Right lobe of liver (tissue), 6 donors: ENCODE data around the gene GPC2. TPM values are rescaled to one million over a fixed set of nuclear protein-coding genes. Genes with fewer than 3 reads are reported as not detected.
A peak's percentile ranks its signal among the peaks of the same experiment; 100 is the strongest.

Experiments
- ATAC-seq, 4 donors: fragments of 200-7000 bp; cut with Tn5 transposase; one replicate each; pipeline ENCODE4 v1.9.1; 2020; ENCODE audit warnings: mild to moderate bottlenecking in 4 of 4, moderate library complexity in 4 of 4
- DNase-seq, 3 donors: peaks; one replicate each; pipeline ENCODE4 v3.0.0-alpha.2; 2020
- H3K27ac ChIP-seq, 3 donors: fragments of 200-600 bp; one replicate each; pipeline ENCODE4 v1.8.0; 2022
- H3K27me3 ChIP-seq, 2 donors: fragments of 200-600 bp; one replicate each; pipeline ENCODE4 v1.8.0; 2022
- H3K36me3 ChIP-seq, 4 donors: fragments of 200-600 bp; sonication (generic) in 1 of 4; one replicate each; pipeline versions ENCODE4 v1.5.1 to v1.8.0; 2017 to 2022; ENCODE audit warnings: control low read depth in 1 of 4
- H3K4me1 ChIP-seq, 4 donors: fragments of 200-600 bp; sonication (generic) in 1 of 4; one replicate each; pipeline versions ENCODE4 v1.5.1 to v1.8.0; 2017 to 2022; ENCODE audit warnings: control low read depth in 1 of 4
- H3K4me3 ChIP-seq, 3 donors: fragments of 200-600 bp; one replicate each; pipeline ENCODE4 v1.8.0; 2022
- H3K9me3 ChIP-seq, 4 donors: fragments of 200-600 bp; sonication (generic) in 1 of 4; one replicate each; pipeline versions ENCODE4 v1.5.1 to v1.8.0; 2017 to 2022; ENCODE audit warnings: control low read depth in 1 of 4
- CTCF ChIP-seq, 4 donors: fragments of 200-600 bp in 3 of 4; fragments of 450-650 bp in 1 of 4; IDR thresholded peaks; one replicate each; pipeline versions ENCODE4 v1.5.1 to v1.8.0; 2016 to 2022; ENCODE audit warnings: antibody characterized with exemption in 4 of 4, mild to moderate bottlenecking in 2 of 4
- POLR2A ChIP-seq: fragments of 450-650 bp; IDR thresholded peaks from one replicate; pipeline ENCODE4 v1.6.1; 2017; ENCODE audit warnings: antibody characterized with exemption, mild to moderate bottlenecking
- WGBS: methylation state at CpG from one replicate; pipeline ENCODE4 v1.1.6; 2018; ENCODE audit warnings: low coverage, low lambda C conversion rate; ENCODE audit not compliant: insufficient coverage; ENCODE audit errors: missing lambda C conversion rate; 5-methylcytosine and 5-hydroxymethylcytosine counted together
- intact Hi-C, 2 donors: fragments of 100-400 bp; cut with DNase I; formaldehyde crosslinking; loops; one replicate each; pipeline versions ENCODE4 v1.11.2 to v1.14.1; 2022
- total RNA-seq, 6 experiments: library from RNA; depleted of rRNA in 2 of 6; stranded (reverse); fragments of >200 nt in 2 of 6; fragmentation: NEBNext Ultra II Directional in 3 of 6; extraction: Animal tissue kit (Norgen Biotek cat#: 25700) in 3 of 6; gene quantifications; one replicate each; pipeline versions ENCODE4 v1.1.0 to v1.2.4, GENCODE V29; 2016 to 2023
- donor health status: DM: no; HTN: yes; CAD: no.
- donor health status: DM: no; HTN: no; CAD: no.
- donor health status: DM: no; HTN: no; CAD: no.
- donor health status: DM: no; HTN: yes; CAD: no.
- donor health status: DM: no; HTN: yes; CAD: no.

The GPC2 gene
- total RNA-seq, 6 experiments from 2014 or later, result 0.35 to 0.40 TPM; not detected in 4

GRCh38 chr7:100163006-100163531 is 14.1 kb downstream of the GPC2 start:
- DNase-seq, result no peak
- no peak overlapping the region for H3K27ac ChIP-seq

GRCh38 chr7:100160067-100160466 is 17.1 kb downstream of the GPC2 start:
- WGBS, result 91% methylated on average over 7 of the region's 18 CpGs
- H3K36me3 ChIP-seq, result peaks cover 0 to 12% (median 4%) of the 10 kb centered on the region in 4 donors
- no peak overlapping the region for H3K27ac ChIP-seq
- H3K9me3 ChIP-seq, result no peaks in the 10 kb centered on the region
- intact Hi-C loops, result no loop called here
- peaks cover 0 to 6% (median 0%) of the 10 kb centered on the region in 4 donors for H3K4me1 ChIP-seq
- TF ChIP-seq CTCF (IDR thresholded peaks at IDR 0.05), result no peak
- TF ChIP-seq POLR2A, result no peak
- no peak overlapping the region for H3K4me3 ChIP-seq
- H3K27me3 ChIP-seq, result no peaks in the 10 kb centered on the region
- no peak for ATAC-seq
- no peak for DNase-seq

More at GRCh38 chr7:100163006-100163531, 14.1 kb downstream of the GPC2 start:
- no peaks in the 10 kb centered on the region for H3K27me3 ChIP-seq
- ATAC-seq, result no peak
- no peak overlapping the region for H3K4me3 ChIP-seq
- TF ChIP-seq POLR2A (no peak), CTCF (IDR thresholded peaks at IDR 0.05) (no peak)
- no peaks in the 10 kb centered on the region for H3K36me3 ChIP-seq
- 56% methylated on average over 5 of the region's 6 CpGs for WGBS
- intact Hi-C loops, result no loop called here
- no peaks in the 10 kb centered on the region for H3K9me3 ChIP-seq
- H3K4me1 ChIP-seq, result no peaks in the 10 kb centered on the region

- peaks cover 0 to 12% (median 4%) of the 10 kb centered on the region in 4 donors for H3K36me3 ChIP-seq
- intact Hi-C loops, result no loop called here
- H3K27ac ChIP-seq, result peak overlapping the region in 2 of 3 donors; percentile 60 to 78
- no peaks in the 10 kb centered on the region for H3K27me3 ChIP-seq
- no peak for ATAC-seq
- WGBS, result 37% methylated on average over 5 of the region's 7 CpGs
- peaks cover 0 to 11% (median 0%) of the 10 kb centered on the region in 4 donors for H3K4me1 ChIP-seq
- TF ChIP-seq POLR2A, result no peak
- no peak for TF ChIP-seq CTCF (IDR thresholded peaks at IDR 0.05)
- H3K4me3 ChIP-seq, result peak overlapping the region; percentile 96 to 97 (median 97)
- DNase-seq, result no peak
- no peaks in the 10 kb centered on the region for H3K9me3 ChIP-seq
Measured at GRCh38 chr7:100159099-100159623, 18.0 kb downstream of the GPC2 start.

GRCh38 chr7:100158229-100159098 is 18.7 kb downstream of the GPC2 start, which contains the start of gene TRAPPC14:
TSS of gene TRAPPC14 (minus strand) at chr7:100158723. CDS start at chr7:100158499, 224 bp downstream.
- H3K36me3 ChIP-seq, result peaks cover 0 to 18% (median 4%) of the 10 kb centered on the region in 4 donors
- no peaks in the 10 kb centered on the region for H3K9me3 ChIP-seq
- peak within 1 kb of the TSS; percentile 60 to 78 (median 70) for H3K27ac ChIP-seq
- intact Hi-C loops, result no loop called here
- H3K4me3 ChIP-seq, result peak within 1 kb of the TSS; percentile 96 to 97 (median 97)
- ATAC-seq, result peak; percentile 81 to 91 (median 89)
- H3K4me1 ChIP-seq, result peaks cover 0 to 13% (median 0%) of the 10 kb centered on the region in 4 donors
- H3K27me3 ChIP-seq, result no peaks in the 10 kb centered on the region
- peak; percentile 93 to 95 (median 93) for DNase-seq
- WGBS, result 3% methylated on average over 29 of the region's 87 CpGs
- TF ChIP-seq POLR2A (peak; percentile 61), CTCF (IDR thresholded peaks at IDR 0.05) (no peak)
